HG02981 (cell line): Measurements from ENCODE around the gene NOS1.
"Not testable (repeated sequence)": the region's sequence is repeated elsewhere in the genome, so short reads cannot be mapped to it uniquely, and the experiment has no call there.

Source experiments
- ATAC-seq: cut with Tn5 transposase; IDR thresholded peaks from one replicate; pipeline ENCODE4 v1.9.1; 2021; ENCODE audit warnings: mild to moderate bottlenecking, moderate library complexity; ENCODE audit not compliant: unreplicated experiment

Gene NOS1

GRCh38 chr12:117361347-117361751 is at the start of gene NOS1:
Gene NOS1, minus strand, starts transcription at chr12:117361626. Its CDS starts 30,557 bp downstream, at chr12:117331069.
- ATAC-seq = no peak

GRCh38 chr12:117409286-117409685 is 47.9 kb upstream of the NOS1 start:
- no peak for ATAC-seq

- ATAC-seq = no peak
Measured at GRCh38 chr12:117408161-117408791, 46.9 kb upstream of the NOS1 start.

GRCh38 chr12:117404940-117405339 is 43.5 kb upstream of the NOS1 start:
- ATAC-seq = no peak

DNA sequence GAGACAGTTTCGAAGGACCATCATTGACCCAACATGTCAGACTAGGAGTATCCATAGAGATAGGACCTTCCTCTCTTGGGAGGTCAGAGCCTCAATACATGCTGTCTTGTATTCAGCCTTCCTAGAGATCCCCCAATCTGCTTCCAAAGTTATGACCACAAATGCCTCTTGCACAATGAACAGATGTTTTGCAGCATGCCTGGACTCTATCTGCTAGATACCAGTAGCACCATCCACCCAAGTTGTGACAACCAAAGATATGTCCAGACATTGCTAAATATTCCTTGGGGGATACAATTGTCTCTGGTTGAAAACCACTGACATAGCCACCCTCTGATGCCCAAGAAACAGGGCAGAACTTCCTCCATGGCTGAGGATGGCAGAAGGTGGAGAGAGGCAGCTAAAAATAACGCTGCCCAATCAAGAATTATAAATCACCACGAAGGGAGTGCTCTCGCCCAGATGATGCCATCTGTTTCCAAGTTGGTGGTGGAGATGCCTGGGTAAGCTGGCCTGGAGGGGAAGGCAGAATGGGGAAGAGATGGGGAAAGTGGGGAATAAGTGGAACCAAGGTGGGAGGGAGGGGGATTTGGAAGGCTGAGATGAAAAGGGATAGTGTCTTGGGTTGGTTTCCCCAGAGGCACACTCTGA is 42.9 kb upstream of the NOS1 start:
- no peak for ATAC-seq

DNA sequence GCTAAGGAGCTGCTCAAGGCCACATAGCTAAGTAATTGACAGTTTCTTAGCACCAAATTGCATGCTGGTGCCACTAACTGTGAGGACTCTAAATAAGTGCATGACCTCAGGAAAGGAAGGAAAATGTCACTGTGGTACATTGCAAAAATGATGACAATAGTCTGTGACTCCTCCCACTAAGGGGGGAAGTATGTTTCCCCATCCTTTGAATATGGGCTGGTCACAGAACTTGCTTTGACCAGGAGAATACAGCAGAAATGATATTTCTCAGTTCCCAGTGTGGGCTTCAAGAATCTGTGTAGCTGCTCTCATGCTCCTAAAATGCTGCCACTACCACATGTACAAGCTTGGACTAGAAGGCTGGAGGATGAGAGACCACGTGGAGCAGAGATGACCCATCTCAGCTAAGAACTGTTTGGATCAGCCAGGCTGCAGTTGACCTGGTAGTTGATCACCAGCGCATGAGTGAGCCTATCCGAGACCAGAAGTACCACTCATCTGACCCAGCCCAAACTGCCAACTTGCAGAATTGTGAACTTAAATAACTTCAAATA is 42.2 kb upstream of the NOS1 start:
- ATAC-seq = no peak

GRCh38 chr12:117402363-117402762 is 40.9 kb upstream of the NOS1 start:
- no peak for ATAC-seq

DNA sequence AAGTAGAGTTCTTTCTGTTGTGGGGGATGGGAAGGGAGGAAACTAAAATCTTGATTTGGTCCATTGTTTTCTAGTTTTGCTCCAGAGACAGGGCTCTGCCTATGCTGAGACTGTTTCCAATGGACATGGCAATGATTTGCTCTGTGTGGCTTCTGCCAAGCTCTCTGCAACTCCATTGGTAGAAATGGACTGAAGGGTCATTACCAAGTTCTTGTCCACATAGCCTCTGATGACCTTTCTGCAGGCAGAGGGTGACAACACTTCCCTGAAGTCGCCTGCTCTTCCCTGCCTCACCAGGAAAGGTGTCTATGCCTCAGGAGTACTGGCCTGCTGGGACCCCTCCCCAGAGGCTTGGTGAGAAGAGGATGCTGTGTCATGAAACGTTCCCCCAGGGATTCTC is 39.5 kb upstream of the NOS1 start:
- no peak for ATAC-seq

- ATAC-seq = not testable (repeated sequence)
Measured at GRCh38 chr12:117398482-117398881, 37.1 kb upstream of the NOS1 start.

DNA sequence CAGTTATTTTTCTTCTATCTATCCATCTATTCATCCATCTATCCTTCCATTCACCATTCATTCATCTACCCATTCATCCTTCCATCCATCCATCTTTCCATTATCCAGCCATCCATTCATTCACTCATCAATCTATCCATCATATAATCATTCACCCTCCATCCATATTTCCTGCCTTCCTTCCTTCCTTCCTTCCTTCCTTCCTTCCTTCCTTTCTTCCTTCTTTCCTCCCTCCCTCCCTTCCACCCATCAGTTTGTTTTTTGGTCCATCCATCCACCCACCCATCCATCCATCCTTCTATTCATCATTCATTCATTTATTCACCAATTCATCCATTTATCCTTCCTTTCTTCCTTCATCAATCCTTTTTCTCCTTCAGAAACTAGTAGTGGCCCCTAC is 34.3 kb upstream of the NOS1 start:
- ATAC-seq = no peak

GRCh38 chr12:117394491-117394890 is 33.1 kb upstream of the NOS1 start:
- no peak for ATAC-seq

- ATAC-seq = no peak
Measured at GRCh38 chr12:117393656-117394055, 32.2 kb upstream of the NOS1 start.

DNA sequence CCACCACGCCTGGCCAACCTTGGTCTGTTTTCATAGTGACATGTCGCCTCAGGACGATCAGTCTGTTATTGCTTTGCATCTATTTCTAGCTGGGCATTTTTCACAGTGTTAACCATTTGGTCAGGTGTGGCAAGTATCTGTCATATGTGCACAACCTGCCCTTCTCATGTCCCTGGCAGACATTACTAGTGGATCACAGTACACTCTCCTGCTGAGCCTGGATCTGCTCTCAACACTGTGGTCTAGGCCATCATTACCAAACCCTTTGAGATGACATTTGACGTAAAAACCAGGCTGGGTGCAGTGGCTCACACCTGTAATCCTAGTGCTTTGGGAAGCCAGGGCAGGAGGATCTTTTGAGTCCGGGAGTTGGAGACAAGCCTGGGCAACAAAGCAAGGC is 29.4 kb upstream of the NOS1 start:
- no peak for ATAC-seq

GRCh38 chr12:117388951-117389446 is 27.6 kb upstream of the NOS1 start:
- no peak for ATAC-seq

DNA sequence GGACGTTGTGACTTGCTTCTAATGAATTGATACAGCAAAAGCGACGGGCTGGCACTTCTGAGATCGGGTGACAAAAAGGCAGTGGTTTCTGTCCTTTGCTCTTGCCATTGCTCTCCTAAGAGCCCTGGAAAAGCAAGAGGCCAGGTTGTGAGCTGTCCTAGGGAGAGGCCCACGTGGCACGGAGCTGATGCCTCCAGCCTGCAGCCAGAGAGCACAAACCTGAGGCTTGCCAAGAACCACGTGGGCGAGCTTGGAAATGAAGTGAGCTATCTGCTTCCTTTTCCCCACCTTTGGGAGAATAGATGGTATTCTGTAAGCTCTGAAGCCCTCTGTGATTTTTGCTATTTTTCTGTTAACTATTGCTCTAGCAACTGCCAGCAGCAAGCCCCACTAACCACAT is 26.4 kb upstream of the NOS1 start:
- ATAC-seq = no peak

DNA sequence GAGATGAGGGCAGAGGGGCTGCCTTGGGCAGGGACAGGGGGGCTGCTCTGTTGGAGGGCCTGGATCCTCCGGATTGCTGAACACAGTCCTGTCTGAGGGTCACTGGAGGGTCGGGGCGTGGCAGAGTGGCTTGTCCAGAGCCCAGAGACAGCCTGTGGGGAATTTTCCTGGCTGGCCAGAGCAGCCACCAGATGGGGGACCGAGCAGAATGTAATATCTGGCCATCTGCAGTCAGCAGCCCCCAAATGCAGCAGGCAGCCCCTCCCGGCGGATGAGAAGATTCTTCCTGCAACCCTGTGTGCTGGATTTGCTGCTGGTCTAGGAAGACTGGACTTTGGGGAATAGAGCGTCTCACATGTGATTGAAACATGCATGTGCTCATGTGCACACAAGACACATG is 23.3 kb upstream of the NOS1 start:
- no peak for ATAC-seq

- no peak for ATAC-seq
Measured at GRCh38 chr12:117380083-117380482, 18.7 kb upstream of the NOS1 start.

DNA sequence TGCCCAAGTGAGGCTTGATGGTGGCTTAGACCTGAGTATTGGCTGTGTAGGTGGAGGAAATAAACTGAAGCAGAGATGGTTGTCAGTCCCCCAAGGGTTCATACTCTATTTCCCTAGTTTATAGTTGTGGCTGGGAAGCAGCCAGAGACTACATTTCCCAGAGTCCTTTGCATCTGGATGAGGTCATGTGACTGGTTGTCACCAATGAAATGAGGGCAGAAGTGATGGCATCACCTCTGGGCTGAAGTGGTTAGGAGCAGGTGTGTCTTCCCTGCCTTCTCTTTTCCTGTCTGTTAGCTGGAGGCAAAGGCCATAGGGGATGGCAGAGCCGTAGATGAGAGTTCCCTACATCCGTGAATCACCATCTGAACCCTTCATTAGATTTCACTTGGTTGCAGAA is 16.3 kb upstream of the NOS1 start:
- ATAC-seq = no peak

GRCh38 chr12:117370588-117370987 is 9.2 kb upstream of the NOS1 start:
- no peak for ATAC-seq

DNA sequence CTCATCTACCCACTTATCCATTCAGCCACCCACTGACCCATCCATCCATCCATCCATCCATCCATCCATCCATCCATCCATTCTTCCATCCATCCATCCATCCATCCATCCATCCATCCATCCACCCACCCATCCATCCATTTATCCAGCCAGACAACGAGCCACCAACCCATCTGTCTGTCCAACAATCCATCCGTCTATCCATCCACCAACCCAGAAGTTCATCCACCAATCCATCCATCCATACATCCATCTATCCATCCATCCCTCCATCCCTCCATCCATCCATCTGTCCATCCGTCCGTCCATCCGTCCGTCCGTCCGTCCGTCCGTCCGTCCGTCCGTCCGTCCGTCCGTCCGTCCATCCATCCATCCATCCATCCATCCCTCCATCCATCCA is 8.6 kb upstream of the NOS1 start:
- ATAC-seq = not testable (repeated sequence)

DNA sequence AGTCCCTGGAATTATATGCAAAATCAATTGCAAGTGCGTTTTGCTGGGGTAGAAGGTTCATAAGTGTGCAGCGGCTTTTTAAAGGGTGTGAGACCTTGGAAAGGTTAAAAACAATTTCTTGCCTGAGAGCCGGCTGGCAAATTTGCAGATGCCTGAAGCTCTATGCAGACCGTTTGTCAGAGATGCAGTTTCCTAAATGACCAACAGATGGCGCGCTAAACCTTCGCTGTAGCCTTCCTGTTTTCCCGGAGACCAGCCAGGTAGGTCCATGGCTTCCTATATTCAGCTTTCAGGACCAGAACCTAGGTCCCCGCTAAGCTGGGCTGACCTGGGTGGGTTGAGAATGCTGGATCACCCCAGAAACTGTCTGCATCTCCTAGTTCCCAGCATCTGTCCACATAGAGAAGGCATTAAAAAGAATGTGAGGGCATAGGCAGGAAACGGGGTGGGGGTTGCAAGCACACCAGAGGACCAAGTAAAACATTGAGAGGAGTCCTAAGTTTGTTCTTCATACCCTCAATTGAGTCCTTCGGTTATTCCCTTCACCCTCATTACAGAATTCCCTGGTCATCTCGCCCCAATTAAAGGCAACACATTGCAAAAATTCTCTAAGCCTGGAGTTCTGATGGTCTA is 5.7 kb upstream of the NOS1 start:
- no peak for ATAC-seq

DNA sequence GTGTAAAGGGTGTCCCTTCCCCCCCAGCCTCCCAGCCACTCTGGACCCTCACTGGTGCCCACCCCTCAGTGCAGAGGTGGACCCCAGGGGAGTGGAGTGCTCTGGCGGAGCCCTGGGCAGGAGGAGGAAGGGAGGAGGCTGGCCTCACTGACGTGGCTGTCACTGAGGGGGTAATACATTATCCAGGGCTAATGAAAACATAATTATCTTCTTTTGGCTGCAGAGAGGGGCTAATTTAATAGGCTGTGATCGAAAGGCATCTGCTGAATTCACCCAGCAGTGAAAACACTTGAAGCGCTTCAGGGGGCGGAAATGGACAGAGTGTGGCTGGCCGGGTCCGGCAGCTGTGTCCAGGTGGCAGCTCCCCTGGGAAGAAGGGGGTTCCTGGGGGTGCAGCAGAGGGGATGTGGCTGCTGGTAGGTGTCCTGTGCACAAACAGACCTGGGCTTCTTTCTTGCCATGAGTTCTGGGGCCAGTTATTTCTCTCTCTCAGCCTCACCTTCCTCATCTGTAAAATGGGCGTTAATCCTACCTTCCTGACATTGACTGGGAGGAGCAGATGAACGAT is 3.7 kb upstream of the NOS1 start:
- ATAC-seq = no peak
